ENCODE data around the gene PABPN1L.

PABPN1L gene

DNA sequence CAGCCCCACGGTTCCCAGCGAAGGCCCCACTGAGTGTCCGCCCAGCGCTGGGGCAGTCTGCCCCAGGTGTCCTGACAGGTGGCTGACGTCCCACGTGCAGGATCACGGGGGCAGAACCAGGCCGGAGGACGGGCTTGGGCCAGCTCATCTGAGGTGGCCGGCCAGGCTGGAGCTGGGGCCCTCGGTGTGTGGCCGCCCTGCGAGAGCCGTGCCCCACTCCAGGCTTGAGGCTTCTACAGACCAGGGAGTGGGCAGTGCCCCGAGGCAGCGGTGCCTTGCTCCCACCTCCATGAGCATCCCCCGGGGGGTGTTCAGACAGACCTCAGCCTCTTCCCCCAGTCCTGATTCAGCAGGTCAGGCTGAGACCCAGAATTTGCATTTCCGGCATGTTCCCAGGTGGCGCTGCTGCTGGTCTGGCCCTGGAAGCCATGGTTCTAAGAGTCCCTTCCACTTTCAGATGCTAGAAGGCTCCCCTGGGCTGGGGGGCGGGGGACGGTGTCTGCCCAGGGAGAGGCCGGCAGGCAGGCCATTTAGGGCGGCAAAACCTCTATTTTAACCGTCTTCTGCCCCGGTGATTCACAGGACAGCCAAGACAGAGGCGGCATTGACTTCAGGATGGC, 35.4 kb upstream of the PABPN1L start:
- no peak overlapping the region for H3K4me3 ChIP-seq (ENCODE audit: low read depth, low read length)
- no peak for TF ChIP-seq CTCF (IDR thresholded peaks at IDR 0.05; ENCODE audit: insufficient read depth, low read depth, low read length, missing control alignments)
- DNase-seq (ENCODE audit: low read depth), result no peak

DNA sequence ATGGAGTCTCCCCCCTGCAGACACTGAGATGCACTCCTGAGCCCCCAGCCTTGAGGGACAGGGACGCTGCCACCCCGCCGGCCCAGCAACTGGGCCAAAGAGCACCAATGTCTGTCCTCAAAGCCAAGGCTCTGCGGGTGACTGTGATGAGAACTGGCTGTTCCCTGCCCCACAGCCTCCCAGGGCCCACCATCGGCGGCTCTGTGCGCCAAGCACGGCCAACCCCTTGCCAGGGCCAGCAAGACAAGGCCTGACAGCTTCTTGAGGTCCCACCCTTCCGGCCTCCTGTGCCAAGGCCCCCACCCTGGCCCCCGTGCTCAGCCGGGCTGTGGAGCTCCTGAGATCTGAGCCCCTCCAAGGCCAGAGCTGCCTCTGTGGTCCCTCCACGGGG, 34.2 kb upstream of the PABPN1L start:
- no peak overlapping the region for H3K4me3 ChIP-seq (ENCODE audit: low read depth, low read length)
- TF ChIP-seq CTCF (IDR thresholded peaks at IDR 0.05; ENCODE audit: insufficient read depth, low read depth, low read length, missing control alignments), result no peak
- DNase-seq (ENCODE audit: low read depth), result no peak

DNA sequence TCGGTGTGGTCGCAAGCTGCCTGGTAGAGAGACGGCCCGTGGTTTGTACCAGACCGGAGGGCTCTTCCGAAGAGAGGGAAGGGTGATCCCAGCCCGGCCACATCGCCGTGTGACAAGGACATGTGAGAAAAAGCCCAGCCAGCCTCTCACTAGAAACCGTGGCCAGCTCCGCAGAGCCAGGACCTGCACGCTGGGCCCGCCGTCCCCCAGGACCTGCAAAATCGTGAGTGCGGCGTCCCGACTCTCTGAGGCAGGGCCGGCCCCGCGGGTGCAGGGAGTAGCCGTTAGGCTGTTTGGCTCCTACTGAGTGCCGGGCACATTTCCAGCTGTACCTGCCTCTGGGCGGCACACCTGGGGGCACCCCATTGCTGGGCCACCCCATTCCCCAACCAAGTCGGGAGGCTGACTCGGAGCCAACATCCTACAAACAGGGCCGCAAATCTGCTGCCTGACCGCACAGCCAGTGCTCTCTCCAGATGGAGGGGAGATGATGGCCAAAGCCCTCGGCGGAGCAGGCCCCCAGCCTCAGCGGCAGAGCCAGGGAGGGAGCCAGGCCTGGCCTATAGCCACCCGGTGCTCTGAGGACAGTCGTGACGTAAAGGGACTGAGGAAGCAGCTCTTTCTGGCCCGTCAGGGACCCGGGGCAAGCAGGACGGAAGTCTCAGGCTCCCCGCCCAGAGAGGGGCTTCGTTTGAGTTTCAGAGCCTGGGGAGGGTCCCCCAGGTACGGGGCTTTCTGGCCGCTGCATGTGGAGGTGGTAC, 33.6 kb upstream of the PABPN1L start:
- no peak overlapping the region for H3K4me3 ChIP-seq (ENCODE audit: low read depth, low read length)
- TF ChIP-seq CTCF (IDR thresholded peaks at IDR 0.05; ENCODE audit: insufficient read depth, low read depth, low read length, missing control alignments), result no peak
- no peak for DNase-seq (ENCODE audit: low read depth)

DNA sequence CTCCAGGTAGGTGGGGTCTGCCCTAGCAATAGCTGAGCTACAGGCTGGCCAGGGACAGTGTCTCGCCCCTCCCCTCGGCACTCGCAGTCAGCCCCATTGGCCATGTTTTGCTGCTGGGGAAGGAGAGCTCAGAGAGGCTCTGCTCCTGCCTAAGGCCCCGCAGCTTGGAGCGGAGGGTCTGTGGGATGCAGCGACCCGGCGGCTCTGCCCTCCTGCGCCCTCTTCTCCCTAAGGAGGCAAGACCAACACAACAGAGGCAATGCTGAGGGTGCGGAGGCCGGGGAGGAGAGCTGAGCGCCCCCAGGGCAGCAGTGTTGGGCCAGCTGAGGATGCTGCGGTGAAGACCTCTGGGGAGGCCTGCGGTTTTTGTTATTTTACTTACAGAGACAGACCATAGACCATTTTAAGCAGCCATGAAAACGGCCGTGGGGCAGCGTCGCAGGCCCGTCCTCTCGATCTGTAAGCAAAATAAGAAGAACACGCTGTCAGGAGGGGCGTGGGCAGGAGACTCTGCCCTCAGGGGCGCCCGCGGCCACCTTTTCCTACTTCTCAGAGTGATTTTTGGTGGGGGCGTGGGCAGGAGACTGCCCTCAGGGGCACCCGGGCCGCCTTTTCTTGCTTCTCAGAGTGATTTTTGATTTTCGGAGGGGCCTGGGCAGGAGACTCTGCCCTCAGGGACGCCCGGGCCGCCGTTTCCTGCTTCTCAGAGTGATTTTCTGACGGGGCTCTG, 31.4 kb upstream of the PABPN1L start:
- H3K4me3 ChIP-seq (ENCODE audit: low read depth, low read length), result no peak overlapping the region
- no peak for TF ChIP-seq CTCF (IDR thresholded peaks at IDR 0.05; ENCODE audit: insufficient read depth, low read depth, low read length, missing control alignments)
- DNase-seq (ENCODE audit: low read depth), result no peak

DNA sequence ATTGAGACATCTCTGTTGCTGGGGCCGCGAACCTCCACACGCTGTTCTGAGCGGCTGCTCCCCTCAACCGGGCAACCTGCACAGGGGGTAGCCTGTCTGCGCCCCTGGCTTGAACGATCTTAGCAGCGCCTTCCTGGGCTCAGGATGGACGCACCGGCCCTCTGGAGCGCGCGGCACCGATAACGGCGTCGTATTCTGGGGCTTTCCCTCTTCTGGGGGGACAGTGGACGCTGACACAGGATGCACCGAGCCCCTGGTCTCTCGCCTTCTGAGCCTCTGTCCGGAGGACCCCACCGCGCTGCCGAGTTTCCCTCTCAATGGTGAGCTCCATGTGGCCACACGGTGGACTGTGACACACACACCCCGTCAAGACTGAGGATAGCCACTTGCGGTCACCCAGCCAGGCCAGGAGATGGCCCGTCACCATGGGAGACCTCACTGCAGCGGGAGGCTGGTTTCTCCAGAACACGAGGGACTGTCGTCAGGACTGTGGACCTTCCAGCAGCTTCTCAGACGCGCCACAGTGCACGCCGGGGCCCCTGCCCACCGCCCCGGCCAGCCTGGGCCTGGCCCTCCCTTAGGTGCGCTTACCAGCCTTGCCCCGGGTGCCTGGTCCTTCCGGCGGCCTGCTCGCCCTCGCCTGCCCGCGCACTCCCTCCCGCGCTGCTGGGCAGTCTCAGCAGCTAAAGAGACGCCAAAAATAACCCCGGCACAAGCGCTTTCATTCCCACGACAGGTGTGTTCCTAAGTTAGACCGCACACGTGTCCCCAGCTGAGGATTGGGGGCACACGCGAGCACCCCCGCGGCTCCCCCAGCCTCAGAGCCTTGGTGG, 30.0 kb upstream of the PABPN1L start:
- H3K4me3 ChIP-seq (ENCODE audit: low read depth, low read length), result no peak overlapping the region
- no peak for TF ChIP-seq CTCF (IDR thresholded peaks at IDR 0.05; ENCODE audit: insufficient read depth, low read depth, low read length, missing control alignments)
- DNase-seq (ENCODE audit: low read depth), result no peak

- H3K4me3 ChIP-seq (ENCODE audit: low read depth, low read length), result no peak overlapping the region
- TF ChIP-seq CTCF (IDR thresholded peaks at IDR 0.05; ENCODE audit: insufficient read depth, low read depth, low read length, missing control alignments), result no peak
- DNase-seq (ENCODE audit: low read depth), result no peak
These were observed 28.9 kb upstream of the PABPN1L start for GRCh38 chr16:88895335-88895734.

Data from GM12865 (cell line).